ACC112 (cell line): ENCODE results near the gene MPPED2.

ENCODE experiments used
- H2AFZ ChIP-seq: fragments of 200-600 bp; sonication (generic); one replicate; pipeline ENCODE4 v1.6.0; 2017; ENCODE audit warnings: antibody characterized with exemption, low read length; ENCODE audit not compliant: unreplicated experiment
- H3K27ac ChIP-seq: fragments of 200-600 bp; sonication (generic); 2 replicates; pipeline ENCODE4 v1.5.1; 2014; ENCODE audit warnings: low read depth, mild to moderate bottlenecking, antibody characterized with exemption, low read length, moderate library complexity
- H3K27me3 ChIP-seq: fragments of 200-600 bp; sonication (generic); 2 replicates; pipeline ENCODE4 v1.6.1; 2014; ENCODE audit warnings: mild to moderate bottlenecking, antibody characterized with exemption, low read length, moderate library complexity, mixed read lengths; ENCODE audit not compliant: insufficient read depth
- H3K36me3 ChIP-seq: fragments of 200-600 bp; sonication (generic); 2 replicates; pipeline ENCODE4 v1.6.1; 2016; ENCODE audit warnings: mild to moderate bottlenecking, antibody characterized with exemption, low read length, moderate library complexity, mixed read lengths; ENCODE audit not compliant: insufficient read depth
- H3K4me1 ChIP-seq: fragments of 200-600 bp; sonication (generic); one replicate; pipeline ENCODE4 v1.6.1; 2016; ENCODE audit warnings: low read length, mixed read lengths; ENCODE audit not compliant: insufficient read depth, unreplicated experiment, control insufficient read depth
- H3K4me3 ChIP-seq: fragments of 200-600 bp; sonication (generic); 2 replicates; pipeline ENCODE4 v1.5.1; 2014; ENCODE audit warnings: mild to moderate bottlenecking, low read depth, low read length
- H3K79me2 ChIP-seq: fragments of 200-600 bp; sonication (generic); one replicate; pipeline ENCODE4 v1.6.0; 2016; ENCODE audit warnings: low read length; ENCODE audit not compliant: control insufficient read depth, unreplicated experiment, insufficient read depth

MPPED2 gene

GRCh38 chr11:30467176-30467575, 119.0 kb downstream of the MPPED2 start:
- Histone ChIP-seq H3K79me2 (no peaks in the 10 kb centered on the region), H3K27ac (no peak overlapping the region), H2AFZ (no peak overlapping the region), H3K27me3 (no peaks in the 10 kb centered on the region), H3K36me3 (no peaks in the 10 kb centered on the region), H3K4me3 (no peak overlapping the region), H3K4me1 (no peaks in the 10 kb centered on the region)

- H3K27ac ChIP-seq, result no peak overlapping the region
- H2AFZ ChIP-seq, result no peak overlapping the region
- H3K27me3 ChIP-seq, result no peaks in the 10 kb centered on the region
- no peaks in the 10 kb centered on the region for H3K4me1 ChIP-seq
- no peaks in the 10 kb centered on the region for H3K79me2 ChIP-seq
- H3K4me3 ChIP-seq, result no peak overlapping the region
- H3K36me3 ChIP-seq, result no peaks in the 10 kb centered on the region
These were observed 120.5 kb downstream of the MPPED2 start for GRCh38 chr11:30465623-30466022.

GRCh38 chr11:30465192-30465591, 121.0 kb downstream of the MPPED2 start:
- H3K4me3 ChIP-seq, result no peak overlapping the region
- no peaks in the 10 kb centered on the region for H3K27me3 ChIP-seq
- no peaks in the 10 kb centered on the region for H3K36me3 ChIP-seq
- H3K27ac ChIP-seq, result no peak overlapping the region
- no peaks in the 10 kb centered on the region for H3K4me1 ChIP-seq
- no peak overlapping the region for H2AFZ ChIP-seq
- H3K79me2 ChIP-seq, result no peaks in the 10 kb centered on the region

- no peaks in the 10 kb centered on the region for H3K4me1 ChIP-seq
- no peaks in the 10 kb centered on the region for H3K79me2 ChIP-seq
- H3K4me3 ChIP-seq, result no peak overlapping the region
These were observed 122.9 kb downstream of the MPPED2 start for GRCh38 chr11:30463266-30463665.

GRCh38 chr11:30462421-30462820, 123.7 kb downstream of the MPPED2 start:
- H3K4me1 ChIP-seq, result no peaks in the 10 kb centered on the region
- H3K79me2 ChIP-seq, result no peaks in the 10 kb centered on the region
- no peak overlapping the region for H2AFZ ChIP-seq
- no peak overlapping the region for H3K27ac ChIP-seq
- no peaks in the 10 kb centered on the region for H3K36me3 ChIP-seq
- no peaks in the 10 kb centered on the region for H3K27me3 ChIP-seq
- H3K4me3 ChIP-seq, result no peak overlapping the region

More at GRCh38 chr11:30463266-30463665, 122.9 kb downstream of the MPPED2 start:
- no peaks in the 10 kb centered on the region for H3K27me3 ChIP-seq
- H3K27ac ChIP-seq, result no peak overlapping the region
- H3K36me3 ChIP-seq, result no peaks in the 10 kb centered on the region
- no peak overlapping the region for H2AFZ ChIP-seq

GRCh38 chr11:30459821-30460220, 126.3 kb downstream of the MPPED2 start:
- Histone ChIP-seq H3K27me3 (no peaks in the 10 kb centered on the region), H2AFZ (no peak overlapping the region), H3K36me3 (no peaks in the 10 kb centered on the region), H3K27ac (no peak overlapping the region), H3K4me1 (no peaks in the 10 kb centered on the region), H3K4me3 (no peak overlapping the region), H3K79me2 (no peaks in the 10 kb centered on the region)

- H3K79me2 ChIP-seq, result no peaks in the 10 kb centered on the region
- H3K36me3 ChIP-seq, result no peaks in the 10 kb centered on the region
- H3K27me3 ChIP-seq, result no peaks in the 10 kb centered on the region
- H2AFZ ChIP-seq, result no peak overlapping the region
- no peaks in the 10 kb centered on the region for H3K4me1 ChIP-seq
- H3K4me3 ChIP-seq, result no peak overlapping the region
- H3K27ac ChIP-seq, result no peak overlapping the region
These were observed 126.8 kb downstream of the MPPED2 start for GRCh38 chr11:30459306-30459705.

GRCh38 chr11:30458541-30458940, 127.6 kb downstream of the MPPED2 start:
- no peak overlapping the region for H2AFZ ChIP-seq
- H3K27ac ChIP-seq, result no peak overlapping the region
- H3K27me3 ChIP-seq, result no peaks in the 10 kb centered on the region
- no peaks in the 10 kb centered on the region for H3K36me3 ChIP-seq
- no peak overlapping the region for H3K4me3 ChIP-seq
- H3K79me2 ChIP-seq, result no peaks in the 10 kb centered on the region
- no peaks in the 10 kb centered on the region for H3K4me1 ChIP-seq

GRCh38 chr11:30457087-30457486, 129.1 kb downstream of the MPPED2 start:
- Histone ChIP-seq H3K4me3 (no peak overlapping the region), H3K4me1 (no peaks in the 10 kb centered on the region), H3K79me2 (no peaks in the 10 kb centered on the region), H3K36me3 (no peaks in the 10 kb centered on the region), H3K27me3 (no peaks in the 10 kb centered on the region), H2AFZ (no peak overlapping the region), H3K27ac (no peak overlapping the region)

- H3K27ac ChIP-seq, result no peak overlapping the region
- H3K36me3 ChIP-seq, result no peaks in the 10 kb centered on the region
- H3K27me3 ChIP-seq, result no peaks in the 10 kb centered on the region
- H3K4me1 ChIP-seq, result no peaks in the 10 kb centered on the region
- H2AFZ ChIP-seq, result no peak overlapping the region
- no peak overlapping the region for H3K4me3 ChIP-seq
- no peaks in the 10 kb centered on the region for H3K79me2 ChIP-seq
These were observed 131.1 kb downstream of the MPPED2 start for GRCh38 chr11:30455025-30455424.

GRCh38 chr11:30454541-30454940, 131.6 kb downstream of the MPPED2 start:
- Histone ChIP-seq H3K4me3 (no peak overlapping the region), H3K27ac (no peak overlapping the region), H3K36me3 (no peaks in the 10 kb centered on the region)

More at GRCh38 chr11:30454541-30454940, 131.6 kb downstream of the MPPED2 start:
- H3K4me1 ChIP-seq, result no peaks in the 10 kb centered on the region
- H3K79me2 ChIP-seq, result no peaks in the 10 kb centered on the region
- no peaks in the 10 kb centered on the region for H3K27me3 ChIP-seq
- H2AFZ ChIP-seq, result no peak overlapping the region
